HCT116 (cell line): ENCODE measurements around the gene GPX4. TPM values are rescaled to one million over a fixed set of nuclear protein-coding genes. Genes with fewer than 3 reads are reported as not detected.

Source experiments
- ATAC-seq: fragments of 200-7000 bp; cut with Tn5 transposase; 2 replicates; pipeline ENCODE4 v1.9.1; 2020; ENCODE audit warnings: mild to moderate bottlenecking, moderate library complexity
- BruUV-seq: library from RNA; stranded (reverse); fragments of 400-500 nt; replicated peaks from 2 replicates; lab custom pipeline; 2021; lab: Mats Ljungman, UMichigan
- CTCF ChIA-PET: fragments of 300-600 bp; sonication (Branson Sonifier 250); formaldehyde crosslinking; loops from one replicate; lab custom pipeline; 2021; ENCODE audit warnings: antibody characterized with exemption; lab: Charles Lee
- POLR2A ChIA-PET: fragments of 300-600, 350-600 bp; sonication (Branson Sonifier 250); formaldehyde crosslinking; loops from one replicate; lab custom pipeline; 2021; ENCODE audit warnings: antibody characterized with exemption; lab: Charles Lee
- RAD21 ChIA-PET, 2 experiments: fragments of 300-600 bp; sonication (Branson Sonifier 250); formaldehyde crosslinking; loops; one replicate each; lab custom pipeline; 2023; ENCODE audit warnings: low total read pairs in 2 of 2; ENCODE audit not compliant: uncharacterized antibody in 2 of 2, unreplicated experiment in 2 of 2, low non-redundant PET in 1 of 2; lab: Charles Lee
- DNase-seq: peaks from one replicate; pipeline ENCODE4 v3.0.0-alpha.2; 2010; ENCODE audit warnings: low read depth, low spot score
- H2AFZ ChIP-seq: fragments of 200-600 bp; shearing (Covaris generic), sonication (generic); 2 replicates; pipeline ENCODE4 v1.6.1; 2017; ENCODE audit warnings: low read depth, mixed run types, mixed read lengths, antibody characterized with exemption, low read length; ENCODE audit not compliant: poor library complexity, severe bottlenecking
- H3K27ac ChIP-seq: 2 replicates; pipeline ENCODE4 v1.5.1; 2012; ENCODE audit warnings: low read depth, low read length
- H3K27me3 ChIP-seq: fragments of 200-600 bp; sonication (generic); 2 replicates; pipeline ENCODE4 v1.6.1; 2016; ENCODE audit warnings: mixed run types, low read length, mixed read lengths; ENCODE audit not compliant: insufficient read depth
- H3K36me3 ChIP-seq, 2 experiments: fragments of 200-500 bp in 1 of 2; fragments of 200-600 bp in 1 of 2; sonication (Bioruptor generic) in 1 of 2; sonication (generic) in 1 of 2; 2 replicates each; pipeline versions ENCODE4 v1.5.1 to v1.6.1; 2014 to 2016; ENCODE audit warnings: low read length in 2 of 2, inconsistent platforms in 1 of 2, mixed read lengths in 1 of 2, mixed run types in 1 of 2; ENCODE audit not compliant: insufficient read depth in 2 of 2, control insufficient read depth in 1 of 2
- H3K4me1 ChIP-seq, 2 experiments: fragments of 200-600 bp in 1 of 2; sonication (generic) in 1 of 2; 2 replicates each; pipeline versions ENCODE4 v1.5.1 to v1.6.1; 2012 to 2017; ENCODE audit warnings: low read length in 2 of 2, inconsistent platforms in 1 of 2, mild to moderate bottlenecking in 1 of 2, mixed read lengths in 1 of 2, mixed run types in 1 of 2, moderate library complexity in 1 of 2; ENCODE audit not compliant: insufficient read depth in 2 of 2, control insufficient read depth in 1 of 2
- H3K4me2 ChIP-seq: fragments of 200-600 bp; sonication (generic); 2 replicates; pipeline ENCODE4 v1.6.1; 2017; ENCODE audit warnings: mixed run types, low read length, mixed read lengths
- H3K4me3 ChIP-seq, 2 experiments: fragments of 200-600 bp in 1 of 2; sonication (generic) in 1 of 2; replicated peaks in 1 of 2; 2 replicates each; pipeline ENCODE4 v1.5.1; 2011 to 2016; ENCODE audit warnings: low read length in 2 of 2, control low read depth in 1 of 2, low read depth in 1 of 2, mild to moderate bottlenecking in 1 of 2, mixed read lengths in 1 of 2, mixed run types in 1 of 2
- H3K79me2 ChIP-seq: fragments of 200-600 bp; sonication (generic); 2 replicates; pipeline ENCODE4 v1.6.1; 2017; ENCODE audit warnings: mild to moderate bottlenecking, mixed run types, low read length, moderate library complexity, mixed read lengths; ENCODE audit not compliant: insufficient read depth
- H3K9ac ChIP-seq: fragments of 200-600 bp; sonication (generic); 2 replicates; pipeline ENCODE4 v1.6.1; 2016; ENCODE audit warnings: low read length, mixed read lengths
- H3K9me2 ChIP-seq: fragments of 200-600 bp; sonication (generic), shearing (Covaris generic); 2 replicates; pipeline ENCODE4 v1.6.1; 2017; ENCODE audit warnings: mixed run types, mild to moderate bottlenecking, moderate library complexity; ENCODE audit not compliant: insufficient read depth
- H3K9me3 ChIP-seq, 2 experiments: fragments of 200-500 bp in 1 of 2; fragments of 200-600 bp in 1 of 2; sonication (Bioruptor generic) in 1 of 2; sonication (generic) in 1 of 2; 2 replicates each; pipeline ENCODE4 v1.6.1; 2014 to 2017; ENCODE audit warnings: low read length in 2 of 2, mixed read lengths in 2 of 2, inconsistent platforms in 1 of 2, low read depth in 1 of 2, mild to moderate bottlenecking in 1 of 2, mixed run types in 1 of 2, moderate library complexity in 1 of 2; ENCODE audit not compliant: control insufficient read depth in 1 of 2, insufficient read depth in 1 of 2
- H4K20me1 ChIP-seq: fragments of 200-600 bp; sonication (generic), shearing (Covaris generic); 2 replicates; pipeline ENCODE4 v1.6.1; 2017; ENCODE audit warnings: mixed run types, mild to moderate bottlenecking, moderate library complexity; ENCODE audit not compliant: insufficient read depth
- ATF3 ChIP-seq: IDR thresholded peaks from 2 replicates; pipeline ENCODE4 v1.6.1; 2012
- EZH2phosphoT487 ChIP-seq: fragments of 200-600 bp; IDR thresholded peaks from 2 replicates; pipeline ENCODE4 v1.6.1; 2018; ENCODE audit warnings: antibody characterized with exemption, borderline replicate concordance
- FOSL1 ChIP-seq: IDR thresholded peaks from 2 replicates; pipeline ENCODE4 v1.6.1; 2012; ENCODE audit warnings: low read depth
- RAD21 ChIP-seq: IDR thresholded peaks from 2 replicates; pipeline ENCODE4 v1.6.1; 2012; ENCODE audit warnings: low read depth, mild to moderate bottlenecking
- SP1 ChIP-seq: IDR thresholded peaks from 2 replicates; pipeline ENCODE4 v1.6.1; 2012; ENCODE audit warnings: low read depth
- SRF ChIP-seq: IDR thresholded peaks from 2 replicates; pipeline ENCODE4 v1.6.1; 2012; ENCODE audit warnings: low read depth
- YY1 ChIP-seq: IDR thresholded peaks from 2 replicates; pipeline ENCODE4 v1.6.1; 2011; ENCODE audit warnings: low read length, low read depth, moderate library complexity, mild to moderate bottlenecking; ENCODE audit not compliant: insufficient replicate concordance; ENCODE audit errors: extremely low read depth
- ZBTB33 ChIP-seq: IDR thresholded peaks from 2 replicates; pipeline ENCODE4 v1.6.1; 2011; ENCODE audit warnings: mild to moderate bottlenecking, low read length, moderate library complexity; ENCODE audit not compliant: insufficient replicate concordance; ENCODE audit errors: extremely low read depth
- ZNF274 ChIP-seq: fragments of 200-500 bp; sonication (Bioruptor generic); IDR thresholded peaks from 2 replicates; pipeline ENCODE4 v1.6.1; 2014; ENCODE audit warnings: mild to moderate bottlenecking, low read depth, low read length, inconsistent platforms
- intact Hi-C: fragments of 100-400 bp; cut with micrococcal nuclease; formaldehyde crosslinking; loops from 2 replicates; pipeline ENCODE4 v1.10.0; 2022
- total RNA-seq: library from RNA; stranded (reverse); gene quantifications from one replicate; pipeline ENCODE4 v1.2.1, GENCODE V29; 2021; ENCODE audit not compliant: unreplicated experiment

The GPX4 gene
- total RNA-seq, 1 experiment from 2014 or later = 481 TPM

GRCh38 chr19:1115646-1116420 lies 12.0 kb downstream of the GPX4 start:
- H3K27me3 ChIP-seq = no peaks in the 10 kb centered on the region
- H3K27ac ChIP-seq = no peak overlapping the region
- no peaks in the 10 kb centered on the region for H3K79me2 ChIP-seq
- H3K4me2 ChIP-seq = no peak overlapping the region
- no peak overlapping the region for H3K4me3 ChIP-seq
- H3K36me3 ChIP-seq = peaks cover 3 to 24% of the 10 kb centered on the region in 2 experiments; a peak in 3 of 4 replicates
- POLR2A ChIA-PET = no interaction called here
- no peak overlapping the region for H2AFZ ChIP-seq
- no peaks in the 10 kb centered on the region for H3K9me2 ChIP-seq
- BruUV-seq = no TSS peak
- TF ChIP-seq ZBTB33 = no peak
- TF ChIP-seq, all 23 proteins: peak for 0
- DNase-seq (no peak), ATAC-seq (no peak)
- Histone ChIP-seq H3K9ac (no peak overlapping the region), H4K20me1 (no peaks in the 10 kb centered on the region), H3K4me1 (peaks cover 16 to 25% of the 10 kb centered on the region in 2 experiments), H3K9me3 (no peaks in the 10 kb centered on the region)
- ChIA-PET CTCF (no interaction called here), RAD21 (no interaction called here)
- intact Hi-C loops = no loop called here

GRCh38 chr19:1116726-1117581 lies 13.2 kb downstream of the GPX4 start:
- H2AFZ ChIP-seq = no peak overlapping the region
- intact Hi-C loops = no loop called here
- TF ChIP-seq ZNF274 (no peak), SP1 (no peak), RAD21 (no peak), SRF (no peak), YY1 (no peak), ATF3 (no peak), EZH2phosphoT487 (no peak), FOSL1 (no peak)
- no peak overlapping the region for H3K4me2 ChIP-seq
- H3K9me2 ChIP-seq = no peaks in the 10 kb centered on the region
- H3K79me2 ChIP-seq = no peaks in the 10 kb centered on the region
- H3K4me1 ChIP-seq = peaks cover 16 to 23% of the 10 kb centered on the region in 2 experiments
- H3K9ac ChIP-seq = no peak overlapping the region
- H4K20me1 ChIP-seq = no peaks in the 10 kb centered on the region
- POLR2A ChIA-PET = no interaction called here
- RAD21 ChIA-PET = no interaction called here
- ATAC-seq = no peak
- H3K27ac ChIP-seq = no peak overlapping the region
- no peak overlapping the region for H3K4me3 ChIP-seq
- H3K9me3 ChIP-seq = no peaks in the 10 kb centered on the region
- no peak for DNase-seq
- peaks cover 7 to 28% of the 10 kb centered on the region in 2 experiments; a peak in 3 of 4 replicates for H3K36me3 ChIP-seq
- BruUV-seq = no TSS peak
- CTCF ChIA-PET = no interaction called here
- no peaks in the 10 kb centered on the region for H3K27me3 ChIP-seq
